Thyroid gland (tissue), 4 donors: ENCODE data around the gene RNF217.

Source experiments
- POLR2A ChIP-seq, 2 donors: fragments of 450-650 bp; IDR thresholded peaks; one replicate each; pipeline ENCODE4 v1.6.1; 2017; ENCODE audit warnings: antibody characterized with exemption in 2 of 2, mild to moderate bottlenecking in 2 of 2, moderate library complexity in 1 of 2
- TF ChIP-seq, protein P1 (sequence below), 6 experiments: fragments of 200-600 bp in 3 of 6; fragments of 450-650 bp in 3 of 6; sonication (generic) in 3 of 6; IDR thresholded peaks; one replicate each; pipeline ENCODE4 v1.5.1; 2016 to 2019; ENCODE audit warnings: antibody characterized with exemption in 6 of 6, mild to moderate bottlenecking in 2 of 6, inconsistent platforms in 1 of 6, moderate library complexity in 1 of 6

DNA sequence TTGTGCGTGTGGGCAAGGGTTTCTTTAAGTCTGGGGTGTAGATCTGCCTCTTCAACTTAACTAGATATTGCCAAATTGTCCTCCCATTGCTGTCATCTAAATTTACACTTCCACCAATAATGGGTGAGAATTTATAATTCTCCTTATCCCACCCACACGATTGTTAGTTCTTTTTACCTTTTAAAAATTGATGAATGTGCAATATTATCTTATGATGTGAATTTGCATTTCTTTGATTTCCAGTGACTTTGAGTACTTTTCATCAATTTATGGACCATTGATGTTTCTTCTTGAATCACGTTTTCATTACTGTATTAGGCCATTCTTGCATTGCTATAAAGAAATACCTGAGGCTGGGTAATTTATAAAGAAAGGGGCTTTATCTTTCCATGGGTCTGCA is 174.1 kb downstream of the RNF217 start:
- TF ChIP-seq, protein P1, sequence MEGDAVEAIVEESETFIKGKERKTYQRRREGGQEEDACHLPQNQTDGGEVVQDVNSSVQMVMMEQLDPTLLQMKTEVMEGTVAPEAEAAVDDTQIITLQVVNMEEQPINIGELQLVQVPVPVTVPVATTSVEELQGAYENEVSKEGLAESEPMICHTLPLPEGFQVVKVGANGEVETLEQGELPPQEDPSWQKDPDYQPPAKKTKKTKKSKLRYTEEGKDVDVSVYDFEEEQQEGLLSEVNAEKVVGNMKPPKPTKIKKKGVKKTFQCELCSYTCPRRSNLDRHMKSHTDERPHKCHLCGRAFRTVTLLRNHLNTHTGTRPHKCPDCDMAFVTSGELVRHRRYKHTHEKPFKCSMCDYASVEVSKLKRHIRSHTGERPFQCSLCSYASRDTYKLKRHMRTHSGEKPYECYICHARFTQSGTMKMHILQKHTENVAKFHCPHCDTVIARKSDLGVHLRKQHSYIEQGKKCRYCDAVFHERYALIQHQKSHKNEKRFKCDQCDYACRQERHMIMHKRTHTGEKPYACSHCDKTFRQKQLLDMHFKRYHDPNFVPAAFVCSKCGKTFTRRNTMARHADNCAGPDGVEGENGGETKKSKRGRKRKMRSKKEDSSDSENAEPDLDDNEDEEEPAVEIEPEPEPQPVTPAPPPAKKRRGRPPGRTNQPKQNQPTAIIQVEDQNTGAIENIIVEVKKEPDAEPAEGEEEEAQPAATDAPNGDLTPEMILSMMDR (IDR thresholded peaks at IDR 0.05), result no peak
- no peak for TF ChIP-seq POLR2A (IDR thresholded peaks at IDR 0.05)
